ENCODE results near the gene NDST3.

DNA sequence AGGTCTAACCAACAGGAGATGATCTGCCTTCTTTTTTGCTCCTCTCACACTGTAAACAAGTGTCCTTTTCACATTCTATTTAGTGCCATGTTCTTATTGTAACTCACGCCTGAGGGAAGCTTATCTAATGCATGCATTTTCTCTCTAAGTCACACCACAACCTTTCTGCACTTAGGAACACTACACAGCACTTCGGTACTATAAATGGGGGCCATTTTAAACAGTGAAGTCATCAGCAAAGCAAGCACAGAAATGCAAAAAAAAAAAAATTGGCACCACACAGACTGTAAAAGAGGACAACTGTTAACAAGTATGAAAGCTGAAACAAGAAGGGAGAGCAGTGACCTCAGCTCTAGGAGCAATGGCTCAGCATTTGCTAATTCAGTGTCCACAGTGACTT is 273.4 kb downstream of the NDST3 start:
- TF ChIP-seq POLR2A (IDR thresholded peaks at IDR 0.05; ENCODE audit: extremely low read depth, insufficient read length): no peak
- TF ChIP-seq, protein P1, sequence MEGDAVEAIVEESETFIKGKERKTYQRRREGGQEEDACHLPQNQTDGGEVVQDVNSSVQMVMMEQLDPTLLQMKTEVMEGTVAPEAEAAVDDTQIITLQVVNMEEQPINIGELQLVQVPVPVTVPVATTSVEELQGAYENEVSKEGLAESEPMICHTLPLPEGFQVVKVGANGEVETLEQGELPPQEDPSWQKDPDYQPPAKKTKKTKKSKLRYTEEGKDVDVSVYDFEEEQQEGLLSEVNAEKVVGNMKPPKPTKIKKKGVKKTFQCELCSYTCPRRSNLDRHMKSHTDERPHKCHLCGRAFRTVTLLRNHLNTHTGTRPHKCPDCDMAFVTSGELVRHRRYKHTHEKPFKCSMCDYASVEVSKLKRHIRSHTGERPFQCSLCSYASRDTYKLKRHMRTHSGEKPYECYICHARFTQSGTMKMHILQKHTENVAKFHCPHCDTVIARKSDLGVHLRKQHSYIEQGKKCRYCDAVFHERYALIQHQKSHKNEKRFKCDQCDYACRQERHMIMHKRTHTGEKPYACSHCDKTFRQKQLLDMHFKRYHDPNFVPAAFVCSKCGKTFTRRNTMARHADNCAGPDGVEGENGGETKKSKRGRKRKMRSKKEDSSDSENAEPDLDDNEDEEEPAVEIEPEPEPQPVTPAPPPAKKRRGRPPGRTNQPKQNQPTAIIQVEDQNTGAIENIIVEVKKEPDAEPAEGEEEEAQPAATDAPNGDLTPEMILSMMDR (IDR thresholded peaks at IDR 0.05; ENCODE audit: low read depth, low read length): no peak
- TF ChIP-seq, protein P2, sequence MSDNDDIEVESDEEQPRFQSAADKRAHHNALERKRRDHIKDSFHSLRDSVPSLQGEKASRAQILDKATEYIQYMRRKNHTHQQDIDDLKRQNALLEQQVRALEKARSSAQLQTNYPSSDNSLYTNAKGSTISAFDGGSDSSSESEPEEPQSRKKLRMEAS (IDR thresholded peaks at IDR 0.05; ENCODE audit: low read depth, low read length): no peak

Measured in NB4 (cell line).